ENCODE results near the gene NRXN3.

Gene NRXN3

GRCh38 chr14:78346747-78347146, 176.6 kb downstream of the NRXN3 start:
- H3K4me3 Mint-ChIP-seq, result no peak overlapping the region
- H3K27ac Mint-ChIP-seq, result no peak overlapping the region
- ATAC-seq (no peak), DNase-seq (ENCODE audit: low spot score in 2 of 2) (no peak)
- H3K4me1 Mint-ChIP-seq, result no peaks in the 10 kb centered on the region
- peaks cover 3% of the 10 kb centered on the region for H3K9me3 Mint-ChIP-seq
- no peaks in the 10 kb centered on the region for H3K36me3 Mint-ChIP-seq

GRCh38 chr14:78355109-78355508, 184.9 kb downstream of the NRXN3 start:
- DNase-seq (ENCODE audit: low spot score in 2 of 2) (no peak), ATAC-seq (no peak)
- H3K4me3 Mint-ChIP-seq, result no peak overlapping the region
- no peaks in the 10 kb centered on the region for H3K9me3 Mint-ChIP-seq
- no peaks in the 10 kb centered on the region for H3K4me1 Mint-ChIP-seq
- H3K36me3 Mint-ChIP-seq, result no peaks in the 10 kb centered on the region
- H3K27ac Mint-ChIP-seq, result no peak overlapping the region

GRCh38 chr14:78356391-78356790, 186.2 kb downstream of the NRXN3 start:
- no peaks in the 10 kb centered on the region for H3K4me1 Mint-ChIP-seq
- ATAC-seq (no peak), DNase-seq (ENCODE audit: low spot score in 2 of 2) (no peak)
- H3K36me3 Mint-ChIP-seq, result no peaks in the 10 kb centered on the region
- no peak overlapping the region for H3K4me3 Mint-ChIP-seq
- H3K27ac Mint-ChIP-seq, result no peak overlapping the region
- H3K9me3 Mint-ChIP-seq, result no peaks in the 10 kb centered on the region

- H3K4me1 Mint-ChIP-seq, result no peaks in the 10 kb centered on the region
- no peaks in the 10 kb centered on the region for H3K9me3 Mint-ChIP-seq
- DNase-seq (ENCODE audit: low spot score in 2 of 2), result peak in 1 of 2 donors; percentile 2
- H3K36me3 Mint-ChIP-seq, result no peaks in the 10 kb centered on the region
- H3K4me3 Mint-ChIP-seq, result no peak overlapping the region
- no peak for ATAC-seq
- H3K27ac Mint-ChIP-seq, result no peak overlapping the region
These were observed 188.4 kb downstream of the NRXN3 start for GRCh38 chr14:78358591-78358990.

- Mint-ChIP-seq H3K36me3 (no peaks in the 10 kb centered on the region), H3K4me3 (no peak overlapping the region), H3K27ac (no peak overlapping the region), H3K4me1 (no peaks in the 10 kb centered on the region), H3K9me3 (no peaks in the 10 kb centered on the region)
- DNase-seq (ENCODE audit: low spot score in 2 of 2) (peak in 1 of 2 donors; percentile 6), ATAC-seq (no peak)
These were observed 189.4 kb downstream of the NRXN3 start for GRCh38 chr14:78359581-78359980.

GRCh38 chr14:78363008-78363407, 192.8 kb downstream of the NRXN3 start:
- Mint-ChIP-seq H3K27ac (no peak overlapping the region), H3K36me3 (no peaks in the 10 kb centered on the region), H3K4me3 (no peak overlapping the region), H3K9me3 (no peaks in the 10 kb centered on the region), H3K4me1 (no peaks in the 10 kb centered on the region)
- ATAC-seq, result no peak
- DNase-seq (ENCODE audit: low spot score in 2 of 2), result no peak

GRCh38 chr14:78367355-78367754, 197.2 kb downstream of the NRXN3 start:
- Mint-ChIP-seq H3K4me1 (no peaks in the 10 kb centered on the region), H3K9me3 (no peaks in the 10 kb centered on the region), H3K36me3 (no peaks in the 10 kb centered on the region), H3K4me3 (no peak overlapping the region), H3K27ac (no peak overlapping the region)
- ATAC-seq, result no peak
- DNase-seq (ENCODE audit: low spot score in 2 of 2), result no peak

- DNase-seq (ENCODE audit: low spot score in 2 of 2) (no peak), ATAC-seq (no peak)
- Mint-ChIP-seq H3K4me3 (no peak overlapping the region), H3K4me1 (no peaks in the 10 kb centered on the region), H3K27ac (no peak overlapping the region), H3K36me3 (no peaks in the 10 kb centered on the region), H3K9me3 (no peaks in the 10 kb centered on the region)
These were observed 212.9 kb downstream of the NRXN3 start for GRCh38 chr14:78383060-78383459.

GRCh38 chr14:78398216-78398615, 228.0 kb downstream of the NRXN3 start:
- Mint-ChIP-seq H3K9me3 (peaks cover 8% of the 10 kb centered on the region), H3K4me3 (no peak overlapping the region), H3K4me1 (no peaks in the 10 kb centered on the region), H3K27ac (no peak overlapping the region), H3K36me3 (no peaks in the 10 kb centered on the region)
- DNase-seq (ENCODE audit: low spot score in 2 of 2), result no peak
- no peak for ATAC-seq

- no peak overlapping the region for H3K4me3 Mint-ChIP-seq
- no peak for DNase-seq (ENCODE audit: low spot score in 2 of 2)
- no peak overlapping the region for H3K27ac Mint-ChIP-seq
- no peak for ATAC-seq
- H3K4me1 Mint-ChIP-seq, result no peaks in the 10 kb centered on the region
- peaks cover 8% of the 10 kb centered on the region for H3K9me3 Mint-ChIP-seq
- no peaks in the 10 kb centered on the region for H3K36me3 Mint-ChIP-seq
These were observed 229.2 kb downstream of the NRXN3 start for GRCh38 chr14:78399316-78399889.

GRCh38 chr14:78401866-78402265, 231.7 kb downstream of the NRXN3 start:
- Mint-ChIP-seq H3K4me1 (no peaks in the 10 kb centered on the region), H3K27ac (no peak overlapping the region), H3K4me3 (no peak overlapping the region), H3K9me3 (peaks cover 8% of the 10 kb centered on the region), H3K36me3 (no peaks in the 10 kb centered on the region)
- no peak for ATAC-seq
- DNase-seq (ENCODE audit: low spot score in 2 of 2), result no peak

GRCh38 chr14:78403278-78403815, 233.2 kb downstream of the NRXN3 start:
- ATAC-seq (peak; percentile 21), DNase-seq (ENCODE audit: low spot score in 2 of 2) (no peak)
- Mint-ChIP-seq H3K36me3 (no peaks in the 10 kb centered on the region), H3K4me1 (no peaks in the 10 kb centered on the region), H3K9me3 (peaks cover 4% of the 10 kb centered on the region), H3K4me3 (no peak overlapping the region), H3K27ac (no peak overlapping the region)

- Mint-ChIP-seq H3K27ac (no peak overlapping the region), H3K4me3 (no peak overlapping the region), H3K36me3 (no peaks in the 10 kb centered on the region), H3K4me1 (no peaks in the 10 kb centered on the region), H3K9me3 (no peaks in the 10 kb centered on the region)
- DNase-seq (ENCODE audit: low spot score in 2 of 2) (no peak), ATAC-seq (no peak)
These were observed 235.1 kb downstream of the NRXN3 start for GRCh38 chr14:78405079-78405856.

- no peaks in the 10 kb centered on the region for H3K36me3 Mint-ChIP-seq
- H3K9me3 Mint-ChIP-seq, result peaks cover 4% of the 10 kb centered on the region
- no peaks in the 10 kb centered on the region for H3K4me1 Mint-ChIP-seq
- H3K27ac Mint-ChIP-seq, result no peak overlapping the region
- H3K4me3 Mint-ChIP-seq, result no peak overlapping the region
- ATAC-seq, result no peak
- no peak for DNase-seq (ENCODE audit: low spot score in 2 of 2)
These were observed 242.3 kb downstream of the NRXN3 start for GRCh38 chr14:78412475-78412874.

GRCh38 chr14:78414172-78414571, 244.0 kb downstream of the NRXN3 start:
- peaks cover 4% of the 10 kb centered on the region for H3K9me3 Mint-ChIP-seq
- H3K4me1 Mint-ChIP-seq, result no peaks in the 10 kb centered on the region
- DNase-seq (ENCODE audit: low spot score in 2 of 2) (no peak), ATAC-seq (no peak)
- no peaks in the 10 kb centered on the region for H3K36me3 Mint-ChIP-seq
- H3K27ac Mint-ChIP-seq, result no peak overlapping the region
- no peak overlapping the region for H3K4me3 Mint-ChIP-seq

GRCh38 chr14:78417532-78417931, 247.4 kb downstream of the NRXN3 start:
- H3K4me3 Mint-ChIP-seq, result no peak overlapping the region
- no peak for DNase-seq (ENCODE audit: low spot score in 2 of 2)
- no peaks in the 10 kb centered on the region for H3K36me3 Mint-ChIP-seq
- H3K9me3 Mint-ChIP-seq, result peaks cover 4% of the 10 kb centered on the region
- no peak for ATAC-seq
- H3K27ac Mint-ChIP-seq, result no peak overlapping the region
- no peaks in the 10 kb centered on the region for H3K4me1 Mint-ChIP-seq
